ENCODE data around the gene LRPAP1.
"Not testable (repeated sequence)": the region's sequence is repeated elsewhere in the genome, so short reads cannot be mapped to it uniquely, and the experiment has no call there.

DNA sequence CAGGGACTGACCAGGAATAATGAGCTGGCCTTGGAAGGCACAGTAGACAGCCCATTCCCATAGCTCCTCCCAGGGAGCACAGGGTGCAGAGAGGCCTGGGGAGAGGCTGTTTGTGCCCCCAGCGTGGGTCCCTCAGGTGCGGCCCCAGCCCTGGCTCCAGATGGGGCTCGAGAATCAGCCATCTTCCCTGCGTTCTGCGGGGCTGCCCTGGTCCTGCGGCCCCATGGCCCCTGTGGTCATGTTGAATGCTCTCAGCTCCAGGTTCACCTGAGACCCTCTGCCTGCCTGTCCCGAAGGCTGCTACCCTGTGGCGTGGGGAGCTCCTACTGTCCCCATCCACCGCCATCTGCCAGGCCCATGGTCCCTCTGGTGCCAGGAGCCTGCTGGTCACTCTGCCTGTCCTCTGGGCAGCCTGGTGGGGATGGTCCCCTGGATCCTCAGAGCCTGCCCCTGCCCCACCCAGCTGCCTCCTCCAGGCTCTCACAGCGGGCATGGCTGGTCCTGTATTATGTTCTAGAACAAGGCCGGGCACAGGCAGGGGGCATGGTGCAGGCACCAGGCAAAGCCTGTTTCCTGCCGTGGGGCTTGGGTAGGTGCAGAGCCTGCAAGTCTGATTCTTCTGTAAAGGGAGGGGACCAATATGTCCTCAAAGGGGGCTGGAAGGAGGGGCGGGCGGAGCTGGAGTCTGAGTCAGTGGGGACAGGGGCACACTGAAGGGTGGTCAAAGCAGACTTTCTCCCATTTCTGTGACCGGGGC, 49.3 kb upstream of the LRPAP1 start:
- TF ChIP-seq, protein P1, sequence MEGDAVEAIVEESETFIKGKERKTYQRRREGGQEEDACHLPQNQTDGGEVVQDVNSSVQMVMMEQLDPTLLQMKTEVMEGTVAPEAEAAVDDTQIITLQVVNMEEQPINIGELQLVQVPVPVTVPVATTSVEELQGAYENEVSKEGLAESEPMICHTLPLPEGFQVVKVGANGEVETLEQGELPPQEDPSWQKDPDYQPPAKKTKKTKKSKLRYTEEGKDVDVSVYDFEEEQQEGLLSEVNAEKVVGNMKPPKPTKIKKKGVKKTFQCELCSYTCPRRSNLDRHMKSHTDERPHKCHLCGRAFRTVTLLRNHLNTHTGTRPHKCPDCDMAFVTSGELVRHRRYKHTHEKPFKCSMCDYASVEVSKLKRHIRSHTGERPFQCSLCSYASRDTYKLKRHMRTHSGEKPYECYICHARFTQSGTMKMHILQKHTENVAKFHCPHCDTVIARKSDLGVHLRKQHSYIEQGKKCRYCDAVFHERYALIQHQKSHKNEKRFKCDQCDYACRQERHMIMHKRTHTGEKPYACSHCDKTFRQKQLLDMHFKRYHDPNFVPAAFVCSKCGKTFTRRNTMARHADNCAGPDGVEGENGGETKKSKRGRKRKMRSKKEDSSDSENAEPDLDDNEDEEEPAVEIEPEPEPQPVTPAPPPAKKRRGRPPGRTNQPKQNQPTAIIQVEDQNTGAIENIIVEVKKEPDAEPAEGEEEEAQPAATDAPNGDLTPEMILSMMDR (IDR thresholded peaks at IDR 0.05): not testable (repeated sequence)
- not testable (repeated sequence) for TF ChIP-seq POLR2A (IDR thresholded peaks at IDR 0.05)

Measured in body of pancreas (tissue), 4 donors.